Brain microvascular endothelial cell (primary cell): ENCODE results near the gene PIANP.
A peak's percentile ranks its signal among the peaks of the same experiment; 100 is the strongest.

Experiments
- DNase-seq: peaks from one replicate; pipeline ENCODE4 v3.0.0-alpha.2; 2020
- H3K27ac ChIP-seq: fragments of 250-450 bp; sonication (Bioruptor Pico); 2 replicates; pipeline ENCODE4 v1.5.1; 2020; ENCODE audit warnings: mild to moderate bottlenecking, moderate library complexity
- H3K27me3 ChIP-seq: fragments of 250-450 bp; sonication (Bioruptor Pico); replicated peaks from 2 replicates; pipeline ENCODE4 v1.5.1; 2020; ENCODE audit warnings: mild to moderate bottlenecking
- H3K36me3 ChIP-seq: fragments of 250-450 bp; sonication (Bioruptor Pico); replicated peaks from 2 replicates; pipeline ENCODE4 v1.5.1; 2020; ENCODE audit warnings: mild to moderate bottlenecking
- H3K4me3 ChIP-seq: 2 replicates; pipeline ENCODE4 v1.5.1; 2011; ENCODE audit warnings: low read depth, mild to moderate bottlenecking, control low read depth, low read length, moderate library complexity
- in situ Hi-C: cut with HindIII; loops from 2 replicates; pipeline ENCODE4 v1.10.0; 2017; ENCODE audit warnings: low sequenced_read_pairs, low pct_ligation_motif_present
- TF ChIP-seq, protein P1 (sequence below): IDR thresholded peaks from 2 replicates; pipeline ENCODE4 v1.5.1; 2011; ENCODE audit warnings: low read depth, mild to moderate bottlenecking, moderate library complexity, low read length, control low read depth, inconsistent platforms; ENCODE audit errors: missing control alignments

The PIANP gene

GRCh38 chr12:6693832-6694355, 6.7 kb downstream of the PIANP start:
- no peaks in the 10 kb centered on the region for H3K36me3 ChIP-seq
- no peak overlapping the region for H3K27ac ChIP-seq
- in situ Hi-C loops: no loop called here
- TF ChIP-seq, protein P1, sequence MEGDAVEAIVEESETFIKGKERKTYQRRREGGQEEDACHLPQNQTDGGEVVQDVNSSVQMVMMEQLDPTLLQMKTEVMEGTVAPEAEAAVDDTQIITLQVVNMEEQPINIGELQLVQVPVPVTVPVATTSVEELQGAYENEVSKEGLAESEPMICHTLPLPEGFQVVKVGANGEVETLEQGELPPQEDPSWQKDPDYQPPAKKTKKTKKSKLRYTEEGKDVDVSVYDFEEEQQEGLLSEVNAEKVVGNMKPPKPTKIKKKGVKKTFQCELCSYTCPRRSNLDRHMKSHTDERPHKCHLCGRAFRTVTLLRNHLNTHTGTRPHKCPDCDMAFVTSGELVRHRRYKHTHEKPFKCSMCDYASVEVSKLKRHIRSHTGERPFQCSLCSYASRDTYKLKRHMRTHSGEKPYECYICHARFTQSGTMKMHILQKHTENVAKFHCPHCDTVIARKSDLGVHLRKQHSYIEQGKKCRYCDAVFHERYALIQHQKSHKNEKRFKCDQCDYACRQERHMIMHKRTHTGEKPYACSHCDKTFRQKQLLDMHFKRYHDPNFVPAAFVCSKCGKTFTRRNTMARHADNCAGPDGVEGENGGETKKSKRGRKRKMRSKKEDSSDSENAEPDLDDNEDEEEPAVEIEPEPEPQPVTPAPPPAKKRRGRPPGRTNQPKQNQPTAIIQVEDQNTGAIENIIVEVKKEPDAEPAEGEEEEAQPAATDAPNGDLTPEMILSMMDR: no peak
- no peak overlapping the region for H3K4me3 ChIP-seq
- DNase-seq: no peak
- peaks cover 3% of the 10 kb centered on the region for H3K27me3 ChIP-seq

- in situ Hi-C loops: no loop called here
- TF ChIP-seq, protein P1: no peak
- Histone ChIP-seq H3K27ac (no peak overlapping the region), H3K36me3 (no peaks in the 10 kb centered on the region), H3K27me3 (no peaks in the 10 kb centered on the region), H3K4me3 (no peak overlapping the region)
- DNase-seq: no peak
Measured at GRCh38 chr12:6692888-6693287, 7.7 kb downstream of the PIANP start.

- TF ChIP-seq, protein P1: no peak
- Histone ChIP-seq H3K36me3 (no peaks in the 10 kb centered on the region), H3K27me3 (no peaks in the 10 kb centered on the region), H3K27ac (no peak overlapping the region), H3K4me3 (no peak overlapping the region)
- in situ Hi-C loops: no loop called here
- DNase-seq: peak; percentile 12
Measured at GRCh38 chr12:6691473-6691872, 9.1 kb downstream of the PIANP start.

DNA sequence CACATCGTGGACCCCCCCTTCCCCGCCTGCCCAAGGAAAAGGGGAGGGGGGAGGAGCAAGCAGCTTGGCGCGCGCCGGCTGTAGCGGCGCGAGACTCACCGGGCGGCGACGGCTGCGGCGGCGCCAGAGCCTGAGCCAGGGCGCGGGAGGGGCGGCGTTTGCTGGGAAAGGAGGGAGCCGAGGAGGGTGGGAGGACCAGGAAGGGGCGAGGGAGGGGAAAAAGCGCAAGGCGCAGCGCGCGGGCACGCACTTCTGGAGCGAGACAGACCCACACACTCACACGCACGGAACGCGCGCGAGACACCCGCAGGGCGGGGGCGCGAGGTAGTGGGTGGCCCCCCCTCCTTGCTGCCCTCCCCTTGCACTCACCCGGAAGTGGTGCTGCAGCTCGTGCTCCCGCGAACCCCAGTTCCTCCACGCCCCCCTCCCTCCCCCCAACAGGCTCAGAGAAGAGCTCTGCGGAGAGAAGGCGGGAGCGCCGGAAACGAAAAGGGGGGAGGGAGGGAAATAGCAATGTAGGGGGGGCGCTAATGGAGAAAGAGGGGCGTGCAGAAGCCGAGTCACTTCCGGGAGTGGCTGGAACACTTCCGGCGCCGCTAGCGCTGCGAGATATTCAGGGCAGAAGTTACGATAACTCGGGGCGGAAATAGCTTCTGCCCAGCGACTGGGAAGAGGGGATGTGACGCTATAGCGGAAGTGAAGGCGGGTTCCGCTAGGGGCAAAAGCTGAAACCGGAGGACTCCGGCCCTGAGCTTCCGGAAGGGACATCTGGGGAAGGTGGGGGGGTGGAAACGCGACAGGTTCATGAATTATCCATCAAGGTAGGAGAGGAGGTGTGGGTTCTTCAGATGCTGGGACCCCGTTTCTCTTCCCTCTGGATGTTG, 11.4 kb downstream of the PIANP start, which contains the start of gene ZNF384:
ZNF384 (minus strand) TSS at position 377 of the 884 bp plus-strand sequence. CDS start 9,855 bp downstream, outside the sequence.
- TF ChIP-seq, protein P1: peak; percentile 43
- Histone ChIP-seq H3K4me3 (peak within 1 kb of the TSS; percentile 92), H3K27me3 (no peaks in the 10 kb centered on the region), H3K27ac (peak within 1 kb of the TSS; percentile 88), H3K36me3 (peaks cover 2% of the 10 kb centered on the region)
- in situ Hi-C loops: no loop called here
- peak; percentile 98 for DNase-seq

GRCh38 chr12:6688543-6688998, 12.0 kb downstream of the PIANP start:
- in situ Hi-C loops: no loop called here
- H3K36me3 ChIP-seq: peaks cover 2% of the 10 kb centered on the region
- TF ChIP-seq, protein P1: no peak
- H3K4me3 ChIP-seq: peak overlapping the region; percentile 92
- no peaks in the 10 kb centered on the region for H3K27me3 ChIP-seq
- H3K27ac ChIP-seq: peak overlapping the region; percentile 88
- peak; percentile 2 for DNase-seq
